Measurements from ENCODE around the gene RERG.
"Not testable (repeated sequence)": the region's sequence is repeated elsewhere in the genome, so short reads cannot be mapped to it uniquely, and the experiment has no call there.

The RERG gene, protein sequence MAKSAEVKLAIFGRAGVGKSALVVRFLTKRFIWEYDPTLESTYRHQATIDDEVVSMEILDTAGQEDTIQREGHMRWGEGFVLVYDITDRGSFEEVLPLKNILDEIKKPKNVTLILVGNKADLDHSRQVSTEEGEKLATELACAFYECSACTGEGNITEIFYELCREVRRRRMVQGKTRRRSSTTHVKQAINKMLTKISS

DNA sequence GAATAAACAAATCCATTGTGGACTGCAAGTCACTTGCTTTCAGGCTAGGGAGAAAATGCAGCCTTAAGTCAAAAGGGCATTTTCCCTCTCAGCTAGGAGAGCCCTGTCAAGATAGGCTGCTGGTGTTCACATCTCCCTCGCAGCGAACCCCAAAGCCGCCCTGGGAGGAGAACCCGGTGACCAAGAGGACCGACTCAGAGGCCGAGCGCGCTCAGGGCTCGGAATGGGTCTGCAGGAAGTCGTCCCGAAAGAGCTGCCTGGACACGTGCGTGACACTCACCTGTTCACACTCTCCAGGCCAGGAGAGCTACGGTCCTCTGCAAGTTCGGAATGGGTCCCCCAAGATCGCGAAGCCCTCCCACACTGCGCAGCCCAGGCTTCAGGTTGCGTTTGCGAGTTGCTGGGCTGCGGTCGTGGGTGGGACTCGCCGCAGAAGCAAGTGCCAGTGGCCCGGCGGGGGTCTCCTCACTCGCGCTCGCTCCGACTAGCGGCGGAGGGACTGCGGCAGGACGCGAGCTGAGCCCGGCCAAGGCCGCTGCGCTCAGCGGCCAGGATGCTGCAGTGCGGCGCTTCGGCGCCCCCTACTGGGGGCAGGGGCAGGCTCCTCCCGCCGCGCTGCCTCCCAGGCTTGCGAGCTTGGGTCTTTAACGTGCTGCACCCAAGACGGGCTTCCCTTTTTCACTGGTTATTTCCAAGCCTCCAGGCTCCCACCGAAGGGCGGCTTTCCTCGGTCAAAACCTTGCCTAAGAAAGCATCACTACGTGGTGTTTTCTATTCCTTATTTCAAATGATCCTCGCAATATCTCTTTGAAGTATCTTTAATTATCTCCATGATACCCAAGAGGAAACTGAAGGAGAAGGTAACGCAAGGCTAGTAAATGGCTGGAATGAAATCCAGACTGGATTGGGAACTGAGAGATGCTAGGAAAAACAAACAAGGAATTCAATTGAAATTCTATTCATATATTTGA lies at the start of gene RERG:
TSS of gene RERG (minus strand) at position 503 of the 971 bp plus-strand sequence. CDS start 3,928 bp downstream, outside the sequence.
- peak; percentile 85 to 95 (median 89) for DNase-seq

DNA sequence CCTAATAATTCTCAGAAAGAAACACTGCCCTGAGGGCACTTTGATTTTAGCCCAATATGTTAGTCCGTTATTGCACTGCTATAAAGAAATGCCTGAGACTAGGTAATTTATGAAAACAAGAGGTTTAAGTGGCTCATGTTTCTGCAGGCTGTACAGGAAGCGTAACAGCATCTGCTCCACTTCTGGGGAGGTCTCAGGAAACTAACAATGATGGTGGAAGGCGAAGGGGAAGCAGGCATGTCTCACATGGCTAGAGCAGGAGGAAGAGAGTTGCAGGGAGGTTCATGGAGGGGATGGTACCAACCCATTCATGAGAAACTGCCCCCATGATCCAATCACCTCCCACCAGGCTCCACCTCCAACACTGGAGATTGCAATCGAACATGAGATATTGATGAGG lies 49.4 kb upstream of the RERG start:
- no peak for DNase-seq

DNA sequence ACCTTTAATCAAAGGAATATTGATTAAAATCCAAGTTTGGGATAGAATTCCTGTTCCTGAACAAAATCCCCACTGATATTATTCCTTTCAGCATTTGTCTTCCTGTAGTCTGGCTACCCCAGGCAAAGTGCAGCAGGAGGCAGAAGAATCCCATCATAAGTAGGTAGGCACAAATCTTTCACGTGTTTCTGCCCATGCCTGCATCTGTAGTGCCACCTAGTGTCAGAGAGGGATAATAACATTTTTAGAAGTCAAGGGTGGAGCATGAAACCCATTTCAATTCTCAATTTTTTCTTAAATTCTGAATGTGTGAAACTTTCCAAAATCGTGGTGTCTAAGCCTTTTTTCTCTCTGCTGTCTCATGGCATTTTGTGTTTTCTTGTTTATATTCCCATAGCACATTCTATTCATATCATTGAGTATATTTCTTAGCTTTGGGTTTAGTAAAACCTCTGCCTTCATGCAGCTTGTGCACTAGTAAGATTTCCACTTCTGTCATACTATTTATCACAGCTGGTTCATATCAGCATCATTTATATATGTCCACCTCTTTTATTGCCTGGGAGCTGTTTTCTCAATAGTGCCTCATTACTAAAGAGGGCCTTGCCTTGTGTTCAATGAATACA lies 47.8 kb upstream of the RERG start:
- DNase-seq, result peak; percentile 69 to 82 (median 78)

DNA sequence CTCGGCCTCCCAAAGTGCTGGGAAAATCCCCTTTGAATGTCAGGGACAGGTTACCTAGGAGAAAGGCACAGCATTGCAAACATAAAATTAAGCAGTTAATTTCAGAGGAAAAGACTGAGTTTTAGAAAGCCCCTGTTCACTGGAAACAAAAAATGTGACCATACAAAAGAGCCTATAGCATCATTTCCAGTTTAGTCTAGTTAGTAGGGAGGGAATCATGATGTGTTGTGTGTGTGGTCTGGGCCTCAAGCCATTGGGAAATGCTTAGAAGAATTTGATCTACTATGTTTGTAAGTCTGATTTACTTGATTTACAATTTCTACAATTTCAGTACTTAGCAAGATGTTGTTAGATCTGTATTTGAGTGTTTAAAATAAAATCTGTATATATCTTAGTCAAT lies 47.1 kb upstream of the RERG start:
- no peak for DNase-seq

DNA sequence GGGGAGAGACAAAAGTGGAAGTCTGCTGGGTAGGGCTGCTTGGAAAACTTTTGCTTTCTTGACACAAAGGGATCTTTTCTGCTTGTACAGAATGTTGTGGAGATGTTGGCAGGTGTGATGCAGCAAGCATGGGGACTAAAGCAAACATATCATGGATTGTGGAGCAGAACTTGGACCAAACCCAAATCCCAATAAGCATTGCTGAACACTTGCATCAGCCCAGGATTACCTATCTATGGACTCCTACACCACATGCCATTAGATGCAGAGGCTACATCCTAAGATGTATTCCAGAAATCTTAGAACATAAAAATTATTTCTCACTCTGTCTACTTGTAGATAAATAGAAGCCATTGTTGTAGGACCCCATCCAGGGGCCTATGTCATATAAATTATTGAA lies 44.7 kb upstream of the RERG start:
- no peak for DNase-seq

DNA sequence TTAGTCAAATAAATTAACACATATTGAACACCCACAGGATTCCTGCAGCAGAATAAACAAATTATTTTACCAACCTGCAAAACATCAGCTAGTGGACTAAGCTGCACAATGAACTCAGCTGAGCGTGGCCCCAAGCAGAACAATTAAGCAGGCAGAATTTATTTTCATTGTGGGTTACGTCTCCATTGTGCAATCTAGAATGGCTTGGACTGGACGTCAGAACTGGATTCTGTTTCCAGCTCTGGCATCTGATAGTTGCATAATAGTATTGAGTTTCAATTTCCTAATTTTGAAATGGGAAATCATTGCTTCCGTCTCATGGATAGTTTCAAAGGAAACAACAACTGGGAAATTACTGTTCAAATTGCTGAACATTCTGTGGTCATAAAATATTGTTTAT lies 35.5 kb upstream of the RERG start:
- peak; percentile 58 to 93 (median 79) for DNase-seq

DNA sequence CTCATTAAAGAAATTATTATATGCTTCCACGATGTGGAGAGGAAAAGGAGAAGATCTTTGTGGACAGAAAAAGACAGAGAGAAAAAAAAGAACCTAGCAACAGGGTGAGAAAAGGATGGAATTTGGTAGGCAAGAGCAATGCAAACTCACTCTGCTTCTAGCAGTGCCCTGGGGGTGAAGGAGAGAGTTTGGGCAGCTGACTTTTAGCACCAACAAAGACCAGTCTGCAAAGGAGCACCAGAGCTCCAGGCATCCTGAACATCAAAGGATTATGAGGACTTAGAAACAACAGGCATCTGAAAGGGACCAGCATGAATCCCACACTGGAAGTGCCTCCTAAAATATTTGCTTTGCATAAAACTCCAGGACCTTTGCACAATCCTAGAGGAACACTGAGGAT lies 32.8 kb upstream of the RERG start:
- DNase-seq, result no peak

DNA sequence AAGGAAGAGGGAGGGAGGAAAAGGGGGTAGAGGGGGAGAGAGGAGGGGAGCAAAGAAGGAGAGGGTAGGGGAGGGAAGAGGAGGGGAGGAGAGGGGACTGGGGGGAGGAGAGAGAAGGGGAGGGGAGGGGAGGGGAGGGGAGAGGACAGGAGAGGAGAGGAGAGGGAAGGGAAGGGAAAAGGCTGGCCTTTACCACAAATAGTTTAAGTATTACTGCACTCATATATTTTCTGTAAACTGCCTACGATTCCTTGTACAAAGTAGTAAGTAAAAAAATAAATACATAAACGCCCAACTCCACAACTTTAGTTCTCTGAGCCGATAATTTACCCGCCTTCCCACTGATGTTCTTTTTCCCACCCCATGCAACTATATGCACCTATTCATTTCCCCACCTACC lies 23.7 kb upstream of the RERG start:
- no peak for DNase-seq

DNA sequence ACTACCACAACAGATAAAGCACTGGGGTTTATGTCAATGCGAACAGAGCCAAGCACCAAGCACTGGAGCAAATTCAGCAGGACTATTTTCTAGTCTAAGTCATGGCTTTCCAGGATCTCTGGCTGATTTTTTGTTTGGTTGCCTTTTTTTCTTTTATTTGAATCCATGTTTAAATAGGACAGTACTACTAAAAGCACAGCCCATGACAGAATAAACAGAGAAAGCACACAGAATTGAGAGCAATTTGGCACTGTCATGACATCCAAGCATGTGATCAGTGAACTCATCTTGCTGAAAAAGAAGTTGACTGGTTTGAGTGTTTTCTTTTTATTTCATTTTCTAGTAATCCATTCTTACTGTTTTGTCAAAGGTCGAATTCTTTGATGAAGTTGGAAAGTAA lies 23.1 kb upstream of the RERG start:
- peak in 2 of 3 donors; percentile 6 to 24 for DNase-seq

DNA sequence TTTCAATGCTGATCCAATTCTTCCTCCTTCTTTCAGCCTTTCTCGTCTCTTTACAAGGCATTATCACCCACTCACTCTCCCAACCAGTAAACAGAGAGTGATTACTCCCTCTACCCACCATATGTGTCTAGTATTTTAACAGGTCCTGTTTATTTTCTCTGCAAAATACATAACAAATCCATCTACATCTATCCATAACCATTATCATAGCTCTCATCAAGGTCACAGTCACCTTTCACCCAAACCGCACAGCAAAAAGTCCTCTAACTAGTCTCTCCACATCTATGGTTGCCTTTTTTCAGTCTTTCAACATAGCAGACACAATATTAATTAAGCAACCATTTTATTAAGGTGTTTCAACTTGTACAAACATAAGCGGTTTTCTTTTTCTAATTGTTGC lies 21.9 kb upstream of the RERG start:
- DNase-seq, result no peak

DNA sequence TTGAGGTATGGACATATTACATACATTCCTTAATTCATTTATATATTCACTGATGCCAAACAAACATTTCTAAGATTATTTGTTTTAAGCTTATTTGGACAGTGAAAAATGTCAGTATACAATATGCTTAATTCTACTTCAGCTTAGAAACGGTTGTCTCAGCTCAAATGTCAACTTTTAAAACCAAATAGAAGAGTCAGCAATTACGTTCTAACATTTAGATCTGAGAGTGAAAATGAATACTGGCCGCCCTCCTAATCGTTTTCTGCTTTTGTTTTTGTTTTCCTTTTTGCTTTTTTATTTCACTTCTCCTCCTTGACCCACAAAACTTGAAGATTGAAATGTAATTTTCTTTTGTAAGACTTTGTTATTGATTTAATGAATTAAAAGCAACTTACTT lies 19.7 kb upstream of the RERG start:
- DNase-seq, result no peak

DNA sequence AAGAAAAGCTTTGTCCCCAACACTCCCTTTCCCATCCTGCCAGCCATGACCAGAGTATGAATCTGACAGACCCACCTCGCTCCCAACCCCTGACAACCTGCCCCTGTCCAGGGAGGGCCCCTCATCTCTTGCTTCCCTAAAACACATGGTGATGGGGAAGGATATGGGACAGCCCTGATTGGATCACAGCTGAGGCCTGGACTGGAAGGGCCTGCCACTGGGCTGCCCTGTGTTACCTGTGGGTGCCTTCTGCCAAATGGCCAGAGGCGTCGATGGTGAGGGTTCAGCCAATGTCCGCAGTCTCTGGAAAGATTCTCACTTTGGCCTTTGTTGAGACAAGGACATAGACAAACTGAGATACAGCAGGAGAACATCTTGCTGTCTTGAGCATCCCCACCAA lies 13.3 kb upstream of the RERG start:
- DNase-seq, result no peak

DNA sequence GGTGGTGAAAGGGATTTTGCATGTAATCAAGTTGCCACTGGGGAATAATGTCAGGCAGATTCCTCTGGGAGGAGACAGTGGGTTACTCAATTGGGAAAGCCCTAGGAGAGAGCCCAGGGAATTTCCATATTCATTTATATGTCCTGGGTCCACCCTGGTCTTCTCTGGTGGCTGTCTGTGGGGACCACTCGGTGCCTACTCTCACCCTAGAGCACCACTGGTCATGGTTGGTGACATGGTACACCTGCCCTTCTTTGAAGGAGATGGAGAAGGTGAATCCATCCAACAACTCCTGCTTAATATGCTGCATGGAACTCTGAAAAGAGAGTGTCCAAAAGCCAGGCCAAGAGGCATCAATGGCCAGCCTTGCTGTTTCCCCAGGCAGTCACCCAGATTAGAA lies 12.8 kb upstream of the RERG start:
- no peak for DNase-seq

DNA sequence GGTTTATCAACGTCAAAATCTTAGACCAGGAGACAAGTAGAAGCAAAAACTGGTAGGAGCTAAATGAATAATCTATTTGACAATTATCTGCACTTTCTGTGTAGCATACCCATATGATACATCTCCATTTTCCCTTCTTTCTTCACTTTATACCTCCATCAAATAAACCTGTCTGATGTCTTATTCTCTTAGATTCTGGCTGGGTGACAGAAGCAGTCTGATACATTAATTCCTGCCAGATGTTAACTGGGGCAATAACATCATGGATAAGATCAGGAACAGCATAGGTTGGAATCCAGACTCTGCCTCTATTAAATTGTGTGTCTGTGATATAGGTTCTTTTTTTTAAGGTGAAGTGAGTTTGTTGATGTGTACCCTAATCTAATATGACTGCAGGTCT lies 11.7 kb upstream of the RERG start:
- DNase-seq, result no peak

DNA sequence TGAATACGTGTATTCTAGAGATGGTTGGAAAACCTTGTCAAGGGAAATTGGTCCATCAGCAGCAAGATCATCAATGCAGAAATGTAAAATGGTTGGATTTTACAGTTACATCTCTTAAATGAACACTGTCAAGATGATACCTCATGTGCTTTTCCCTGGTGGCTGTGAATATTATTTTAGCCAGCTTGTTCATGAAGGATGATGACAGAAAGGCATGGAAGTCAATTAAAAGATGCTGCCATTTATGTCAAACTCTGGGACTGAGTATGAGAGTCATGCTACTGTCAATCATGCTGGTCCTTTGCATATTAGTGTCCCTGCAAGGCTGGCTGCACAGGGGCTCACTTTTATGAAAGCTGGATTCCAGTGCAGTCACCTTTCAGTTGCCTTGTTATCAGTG lies 10.3 kb upstream of the RERG start:
- no peak for DNase-seq

DNA sequence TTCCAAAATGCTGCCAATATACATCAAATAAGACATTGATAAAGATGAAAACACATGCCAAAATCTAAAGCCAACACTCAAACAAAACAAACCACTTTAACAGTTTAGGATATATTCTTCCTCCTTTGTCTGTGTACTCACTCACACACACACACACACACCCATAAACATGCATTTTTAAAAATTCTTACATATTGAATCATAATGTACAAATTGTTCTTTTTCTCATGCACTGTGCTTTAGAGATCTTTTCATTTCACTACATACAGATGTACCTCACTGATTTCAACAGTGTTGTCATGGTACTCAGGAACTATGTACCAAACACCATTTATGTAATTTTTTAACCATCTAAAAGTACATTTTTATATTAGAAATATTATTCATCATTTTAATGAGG lies 9.5 kb upstream of the RERG start:
- no peak for DNase-seq

DNA sequence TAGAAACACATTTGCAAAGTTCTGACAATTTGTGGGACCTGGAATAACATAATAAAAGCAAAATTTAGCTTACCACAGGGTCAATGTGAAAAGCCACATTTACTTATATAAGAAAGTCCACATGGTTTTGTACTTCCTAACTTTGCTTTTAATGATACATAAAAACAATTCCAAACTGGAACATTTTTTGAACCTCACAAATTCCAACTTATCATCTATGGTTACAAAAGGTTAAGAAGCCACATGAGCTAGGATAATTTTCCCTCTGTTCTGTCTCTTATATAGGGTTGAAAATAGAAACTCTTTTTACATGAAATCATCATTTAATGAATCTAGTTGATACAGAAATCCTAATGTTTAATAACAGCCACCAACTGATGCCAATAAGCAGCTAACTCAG lies 8.9 kb upstream of the RERG start:
- DNase-seq, result no peak

DNA sequence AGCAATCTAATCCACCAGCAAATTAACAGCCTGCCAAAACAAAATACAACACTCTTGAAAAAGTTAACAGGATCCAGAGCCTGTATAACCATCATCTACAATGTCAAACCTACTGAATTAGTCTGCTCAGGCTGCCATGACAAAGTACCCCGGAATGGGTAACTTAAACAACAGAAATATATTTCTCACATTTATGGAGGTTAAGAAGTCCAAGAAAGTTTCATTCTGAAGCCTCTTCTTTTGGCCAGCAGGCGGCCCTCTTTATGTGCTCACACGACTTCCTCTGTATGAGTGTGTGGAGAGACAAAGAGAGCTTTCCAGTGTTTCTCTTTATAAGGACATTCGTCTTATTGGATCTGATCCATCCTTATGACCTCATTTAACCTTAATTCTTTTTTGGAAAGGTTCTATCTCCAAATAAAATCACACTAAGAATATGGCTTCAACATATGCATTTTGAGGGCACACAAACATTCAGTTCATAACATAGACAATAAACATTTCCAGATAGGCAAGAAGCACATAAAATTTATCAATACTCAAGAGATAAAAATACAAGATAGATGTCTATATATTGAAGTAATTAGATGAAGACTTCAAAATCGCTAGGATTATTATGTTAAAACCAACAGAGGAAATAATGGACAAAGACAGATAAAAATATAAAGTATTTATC lies 5.9 kb upstream of the RERG start:
- DNase-seq, result peak; percentile 67 to 75 (median 68)

DNA sequence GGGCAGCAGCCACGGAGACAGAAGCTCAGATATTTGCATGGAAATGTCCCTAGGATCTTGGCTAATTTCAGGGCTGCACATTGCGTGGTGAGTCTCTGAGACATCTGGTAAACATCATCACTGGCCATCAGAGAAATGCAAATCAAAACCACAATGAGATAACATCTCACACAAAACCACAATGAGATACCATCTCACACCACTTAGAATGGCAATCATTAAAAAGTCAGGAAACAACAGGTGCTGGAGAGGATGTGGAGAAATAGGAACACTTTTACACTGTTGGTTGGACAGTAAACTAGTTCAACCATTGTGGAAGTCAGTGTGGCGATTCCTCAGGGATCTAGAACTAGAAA lies 4.6 kb upstream of the RERG start:
- not testable (repeated sequence) for DNase-seq

DNA sequence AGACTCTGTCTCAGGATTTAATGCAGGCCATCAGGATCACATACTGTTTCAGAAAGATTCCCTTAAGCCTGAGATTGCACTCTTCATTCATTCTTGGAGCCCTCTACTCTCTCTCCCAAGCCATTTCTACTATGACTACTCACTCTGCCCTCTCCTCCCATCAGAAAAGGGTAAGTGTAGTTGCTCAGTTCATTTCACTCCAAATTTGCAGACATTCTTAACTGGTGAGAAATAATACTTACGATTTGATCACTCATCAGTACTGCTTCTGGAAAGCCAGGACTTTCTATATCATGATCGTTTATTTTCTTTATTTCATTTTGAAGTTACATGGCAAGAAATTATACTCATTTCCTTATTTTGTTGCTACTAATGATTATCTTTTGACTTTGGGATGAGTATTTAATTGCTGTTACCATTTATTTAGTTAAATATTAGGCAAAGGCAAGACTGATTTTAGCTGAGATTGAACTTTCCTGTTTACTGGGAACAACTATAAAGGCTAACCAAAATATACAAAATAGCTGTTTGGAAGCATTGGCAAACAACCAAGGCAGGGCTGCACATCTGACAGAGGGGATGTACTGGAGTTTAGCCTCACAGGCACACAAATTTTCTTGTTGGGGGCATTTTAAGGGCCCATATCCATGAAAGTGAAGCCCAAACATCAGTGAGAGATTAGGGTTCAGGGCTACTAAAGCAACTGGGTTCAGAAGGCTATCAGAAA lies 4.1 kb upstream of the RERG start:
- DNase-seq, result no peak

DNA sequence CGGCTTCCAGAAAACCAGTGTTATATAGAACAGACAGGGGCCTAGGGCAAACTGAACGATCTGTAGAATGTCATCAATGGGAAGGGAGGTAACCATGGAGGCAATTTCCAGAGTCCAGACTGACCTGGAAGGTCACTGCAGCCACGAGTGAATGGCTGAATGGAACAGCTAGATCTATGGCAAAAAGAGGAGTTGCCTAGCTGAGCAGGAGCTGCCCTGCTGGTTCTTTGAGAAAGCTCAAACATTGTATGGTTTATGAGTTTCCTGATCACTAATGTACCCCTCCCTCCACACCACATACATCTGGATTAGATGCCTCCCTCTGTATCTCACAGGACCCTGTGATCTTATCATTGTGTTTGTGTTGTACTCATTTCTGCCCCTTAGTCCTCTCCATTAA lies 1.0 kb upstream of the RERG start:
- no peak for DNase-seq

DNA sequence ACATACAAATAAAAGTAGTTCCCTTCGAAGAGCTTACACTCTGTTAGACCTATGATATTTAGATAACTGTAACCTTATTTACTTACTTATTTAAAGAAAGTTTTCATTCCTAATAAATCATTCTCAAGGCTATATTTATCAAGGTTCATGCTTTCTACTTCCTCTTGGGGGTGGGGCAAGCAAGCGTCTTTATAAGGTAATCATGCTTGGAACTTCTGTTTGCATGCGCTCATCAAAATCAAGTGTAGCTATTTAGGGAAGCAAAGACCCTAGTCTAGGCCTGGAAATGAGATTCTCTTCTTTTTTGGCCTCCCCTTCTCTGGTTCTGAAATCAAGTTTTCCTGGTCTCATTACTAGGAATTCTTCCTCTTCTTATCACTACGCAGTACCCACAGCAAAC lies 766 bp downstream of the RERG start:
- no peak for DNase-seq

DNA sequence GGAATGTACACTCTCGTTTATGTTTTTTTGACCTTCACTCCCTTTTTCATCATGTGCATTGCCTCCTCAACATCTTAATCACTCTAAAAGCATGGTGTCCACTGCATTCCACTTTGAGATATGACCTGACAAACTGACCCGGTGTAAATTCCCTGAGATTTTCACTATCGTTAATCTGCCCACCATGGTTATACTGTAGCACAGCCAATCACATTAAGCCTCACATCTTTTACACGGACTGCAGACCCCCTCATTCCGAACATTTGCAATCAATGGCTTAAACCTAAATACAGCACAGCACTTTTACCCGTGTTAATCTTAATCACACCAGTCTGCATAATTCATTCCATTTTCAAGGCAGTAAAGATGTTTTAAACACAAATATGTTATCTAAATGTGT lies 2.4 kb downstream of the RERG start:
- no peak for DNase-seq

Measured in suppressor macrophage treated with lipopolysaccharide for 1 hour (primary cell).